ENCODE results near the gene HINFP.

Gene HINFP

DNA sequence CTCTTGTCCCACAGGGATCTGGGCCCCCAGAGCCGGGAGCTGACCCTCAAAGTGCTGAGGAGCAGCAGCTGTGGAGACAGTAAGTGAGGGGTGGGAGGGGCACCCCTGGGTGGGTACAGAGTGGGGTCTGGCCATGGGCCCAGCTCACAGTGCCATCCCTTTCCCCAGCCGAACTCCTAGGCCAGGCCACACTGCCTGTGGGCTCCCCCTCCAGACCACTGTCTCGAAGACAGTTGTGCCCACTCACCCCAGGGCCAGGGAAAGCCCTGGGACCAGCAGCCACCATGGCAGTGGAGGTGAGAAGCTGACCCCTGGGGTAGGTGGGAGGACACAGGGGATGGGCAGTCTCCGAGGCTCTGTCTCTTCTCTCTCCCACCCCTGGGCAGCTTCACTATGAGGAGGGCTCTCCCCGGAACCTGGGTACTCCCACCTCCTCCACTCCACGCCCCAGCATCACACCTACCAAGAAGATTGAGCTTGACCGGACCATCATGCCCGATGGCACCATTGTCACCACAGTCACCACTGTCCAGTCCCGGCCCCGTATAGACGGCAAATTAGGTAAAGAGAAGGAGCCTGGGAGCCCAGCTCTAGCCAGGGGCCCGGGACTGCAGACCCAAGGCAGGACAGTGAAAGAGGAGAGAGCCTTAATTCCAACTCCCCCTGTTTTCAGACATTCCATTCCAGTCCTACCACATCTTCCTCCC is 8.9 kb upstream of the HINFP start:
- TF ChIP-seq, protein P1, sequence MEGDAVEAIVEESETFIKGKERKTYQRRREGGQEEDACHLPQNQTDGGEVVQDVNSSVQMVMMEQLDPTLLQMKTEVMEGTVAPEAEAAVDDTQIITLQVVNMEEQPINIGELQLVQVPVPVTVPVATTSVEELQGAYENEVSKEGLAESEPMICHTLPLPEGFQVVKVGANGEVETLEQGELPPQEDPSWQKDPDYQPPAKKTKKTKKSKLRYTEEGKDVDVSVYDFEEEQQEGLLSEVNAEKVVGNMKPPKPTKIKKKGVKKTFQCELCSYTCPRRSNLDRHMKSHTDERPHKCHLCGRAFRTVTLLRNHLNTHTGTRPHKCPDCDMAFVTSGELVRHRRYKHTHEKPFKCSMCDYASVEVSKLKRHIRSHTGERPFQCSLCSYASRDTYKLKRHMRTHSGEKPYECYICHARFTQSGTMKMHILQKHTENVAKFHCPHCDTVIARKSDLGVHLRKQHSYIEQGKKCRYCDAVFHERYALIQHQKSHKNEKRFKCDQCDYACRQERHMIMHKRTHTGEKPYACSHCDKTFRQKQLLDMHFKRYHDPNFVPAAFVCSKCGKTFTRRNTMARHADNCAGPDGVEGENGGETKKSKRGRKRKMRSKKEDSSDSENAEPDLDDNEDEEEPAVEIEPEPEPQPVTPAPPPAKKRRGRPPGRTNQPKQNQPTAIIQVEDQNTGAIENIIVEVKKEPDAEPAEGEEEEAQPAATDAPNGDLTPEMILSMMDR (IDR thresholded peaks at IDR 0.05; ENCODE audit: low read depth, low read length, missing control alignments) = no peak
- H3K4me3 ChIP-seq (replicated peaks; ENCODE audit: low read depth, low read length) = no peak overlapping the region
- DNase-seq (ENCODE audit: extremely low read depth, low read depth) = no peak

DNA sequence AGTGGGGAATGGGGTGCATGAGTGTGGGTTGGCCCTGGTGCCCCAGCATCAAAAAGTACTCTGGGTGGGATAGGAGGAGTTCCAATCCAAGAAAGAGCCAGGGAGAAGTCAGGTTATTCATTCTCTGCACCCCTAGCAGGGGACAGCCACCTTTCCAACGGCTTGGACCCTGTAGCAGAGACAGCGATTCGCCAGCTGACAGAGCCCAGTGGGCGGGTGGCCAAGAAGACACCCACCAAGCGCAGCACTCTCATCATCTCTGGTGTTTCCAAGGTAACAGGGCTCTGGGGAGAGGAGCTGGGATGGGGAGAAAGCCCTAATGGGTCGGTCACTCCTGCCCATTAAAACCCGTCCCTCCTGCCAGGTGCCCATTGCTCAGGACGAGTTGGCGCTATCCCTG is 7.7 kb upstream of the HINFP start:
- TF ChIP-seq, protein P1 (IDR thresholded peaks at IDR 0.05; ENCODE audit: low read depth, low read length, missing control alignments) = no peak
- no peak for DNase-seq (ENCODE audit: extremely low read depth, low read depth)
- H3K4me3 ChIP-seq (replicated peaks; ENCODE audit: low read depth, low read length) = no peak overlapping the region

DNA sequence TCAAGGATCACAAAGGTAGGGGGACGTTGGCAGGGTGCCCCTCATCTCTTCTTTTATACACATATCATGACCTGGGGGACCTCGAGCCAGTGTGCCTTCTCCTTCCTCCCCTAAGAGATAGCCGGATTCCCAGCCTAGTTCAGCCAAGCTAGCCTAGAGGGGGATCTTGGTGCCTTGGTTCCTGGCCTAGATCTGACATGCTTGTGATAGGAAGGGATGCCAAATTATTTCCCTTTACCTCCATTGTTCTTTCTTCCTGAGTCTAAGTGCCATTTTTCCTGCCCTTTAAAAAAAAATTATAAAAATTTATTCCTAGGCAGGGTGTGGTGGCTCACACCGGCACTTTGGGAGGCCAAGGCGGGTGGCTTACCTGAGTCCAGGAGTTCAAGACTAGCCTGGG is 7.0 kb upstream of the HINFP start:
- TF ChIP-seq, protein P1 (IDR thresholded peaks at IDR 0.05; ENCODE audit: low read depth, low read length, missing control alignments) = no peak
- DNase-seq (ENCODE audit: extremely low read depth, low read depth) = no peak

DNA sequence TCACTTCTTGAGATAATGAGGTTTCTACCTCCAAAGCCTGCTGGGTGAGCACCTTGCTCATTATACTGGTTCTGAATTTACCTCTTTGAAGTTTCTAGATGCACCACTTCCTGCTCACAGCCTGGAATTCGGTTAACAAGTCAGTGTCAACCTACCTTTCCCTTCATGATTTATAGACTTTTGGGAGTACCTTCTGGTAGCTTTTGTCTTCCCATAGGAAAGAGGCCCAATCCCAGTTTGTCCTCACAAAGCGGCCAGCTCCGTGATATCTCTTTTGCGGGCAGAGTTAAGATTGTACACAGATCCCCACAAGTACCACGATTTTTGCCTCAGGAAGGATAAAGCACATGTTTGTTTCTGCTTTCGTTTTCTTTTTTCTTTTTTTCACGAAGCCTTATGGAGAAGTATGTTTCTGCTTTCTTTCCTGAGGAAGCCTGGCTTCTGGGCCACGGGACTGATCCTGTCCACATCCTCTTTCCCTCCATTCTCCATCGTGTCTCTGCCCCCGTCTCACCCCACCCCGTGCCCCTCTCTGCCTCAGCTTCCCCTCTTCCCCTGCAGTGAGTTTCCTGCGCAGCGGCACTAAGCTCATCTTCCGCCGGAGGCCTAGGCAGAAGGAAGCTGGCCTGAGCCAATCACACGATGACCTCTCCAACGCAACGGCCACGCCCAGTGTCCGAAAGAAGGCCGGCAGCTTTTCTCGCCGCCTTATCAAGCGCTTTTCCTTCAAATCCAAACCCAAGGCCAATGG is 5.7 kb upstream of the HINFP start:
- DNase-seq (ENCODE audit: extremely low read depth, low read depth) = no peak
- H3K4me3 ChIP-seq (replicated peaks; ENCODE audit: low read depth, low read length) = no peak overlapping the region
- TF ChIP-seq, protein P1 (IDR thresholded peaks at IDR 0.05; ENCODE audit: low read depth, low read length, missing control alignments) = no peak

More for the DNA sequence above, 7.0 kb upstream of the HINFP start:
- no peak overlapping the region for H3K4me3 ChIP-seq (replicated peaks; ENCODE audit: low read depth, low read length)

DNA sequence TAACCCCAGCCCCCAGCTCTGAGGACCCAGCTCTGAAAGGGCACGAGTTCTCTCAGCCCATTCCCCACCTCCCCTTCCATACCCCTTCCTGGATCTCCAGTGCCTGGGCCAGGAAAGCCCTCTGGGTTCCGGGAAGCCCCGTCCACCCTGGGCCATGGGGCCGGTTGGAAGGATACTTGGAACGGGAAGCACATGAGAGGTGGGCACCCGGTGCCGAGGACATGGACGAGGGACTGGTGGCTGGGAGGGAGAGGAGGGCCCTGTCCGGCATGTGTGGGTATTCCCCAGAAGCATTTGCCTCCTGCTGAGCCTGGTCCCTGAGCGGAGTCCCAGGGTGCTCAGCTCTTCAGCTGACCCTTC is 5.2 kb upstream of the HINFP start:
- no peak overlapping the region for H3K4me3 ChIP-seq (replicated peaks; ENCODE audit: low read depth, low read length)
- TF ChIP-seq, protein P1 (IDR thresholded peaks at IDR 0.05; ENCODE audit: low read depth, low read length, missing control alignments) = no peak
- no peak for DNase-seq (ENCODE audit: extremely low read depth, low read depth)

DNA sequence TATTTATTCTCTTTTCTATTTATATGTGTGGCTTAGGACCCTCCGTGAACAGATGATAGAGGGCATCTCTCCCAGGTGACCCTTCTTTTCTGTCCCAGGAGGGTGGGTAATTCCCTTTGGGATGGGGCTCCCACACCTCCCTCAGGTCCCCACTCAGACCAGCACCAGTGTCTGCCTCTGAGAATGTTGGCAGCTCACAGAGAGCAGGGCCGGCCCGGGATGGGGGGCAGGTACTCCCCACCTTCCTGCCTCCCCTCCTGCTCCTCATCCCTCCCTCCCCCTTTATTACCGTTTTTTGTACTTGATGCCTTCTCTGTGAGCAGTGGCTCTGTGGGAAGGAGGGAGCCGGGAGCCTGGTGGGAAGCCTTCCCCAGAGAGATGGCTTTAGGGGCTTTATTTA is 4.8 kb upstream of the HINFP start:
- no peak for DNase-seq (ENCODE audit: extremely low read depth, low read depth)
- TF ChIP-seq, protein P1 (IDR thresholded peaks at IDR 0.05; ENCODE audit: low read depth, low read length, missing control alignments) = no peak
- no peak overlapping the region for H3K4me3 ChIP-seq (replicated peaks; ENCODE audit: low read depth, low read length)

Data from HFF-Myc (cell line).